Erythroblast (primary cell): ENCODE results near the gene ERC2.

Source experiments
- GATA1 ChIP-seq: IDR thresholded peaks from 2 replicates; pipeline ENCODE4 v1.6.1; 2011; ENCODE audit warnings: low read depth, mild to moderate bottlenecking, control low read depth, low read length, moderate library complexity
- POLR2A ChIP-seq: IDR thresholded peaks from 2 replicates; pipeline ENCODE4 v1.6.1; 2011; ENCODE audit warnings: mild to moderate bottlenecking, low read length

GRCh38 chr3:55724407-55724784 lies 743.9 kb downstream of the ERC2 start:
- no peak for TF ChIP-seq POLR2A
- no peak for TF ChIP-seq GATA1
